ENCODE measurements around the gene C11orf21.

Gene C11orf21

DNA sequence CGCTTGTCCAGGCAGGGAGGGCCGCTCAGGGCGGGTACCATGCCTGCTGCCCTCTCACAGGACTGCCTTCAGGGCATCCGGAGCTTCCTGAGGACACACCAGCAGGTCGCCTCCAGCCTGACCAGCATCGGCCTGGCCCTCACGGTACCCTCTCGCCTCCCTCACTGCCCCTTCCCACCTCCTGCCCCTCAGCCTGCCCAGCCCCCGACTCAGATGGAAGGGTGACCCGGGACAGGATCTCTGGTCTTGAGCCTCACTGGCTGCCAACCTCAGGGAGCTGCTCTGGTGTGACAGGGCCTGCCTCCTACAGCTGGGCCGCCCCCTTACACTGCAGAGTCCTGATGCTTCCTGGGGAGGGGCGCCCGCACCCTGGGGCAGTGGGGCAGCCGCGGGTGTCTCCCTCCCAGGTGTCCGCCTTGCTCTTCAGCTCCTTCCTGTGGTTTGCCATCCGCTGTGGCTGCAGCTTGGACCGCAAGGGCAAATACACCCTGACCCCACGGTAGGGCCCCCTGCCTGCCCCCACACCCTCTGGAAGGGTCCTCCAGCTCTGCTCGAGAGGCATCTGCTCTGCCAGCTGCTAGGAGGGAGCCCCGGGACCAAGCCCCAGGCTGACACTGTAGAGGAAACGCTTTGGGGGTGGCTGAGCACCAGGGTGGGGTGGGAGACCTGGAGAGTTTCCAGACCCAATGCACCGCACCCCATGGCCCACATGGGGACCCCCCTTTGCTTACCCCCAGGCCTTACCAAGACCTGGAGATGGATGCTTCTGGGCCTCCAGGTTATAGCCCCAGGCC is 14.6 kb upstream of the C11orf21 start:
- CTCF ChIA-PET = interaction anchor here (1.1 to 1.5 kb wide), 2 partner anchors 10 to 12 kb away, joined by 3 to 7 read pairs; no protein-coding TSS in a partner anchor
- no peak overlapping the region for H3K4me3 Mint-ChIP-seq
- H3K9me3 Mint-ChIP-seq = no peaks in the 10 kb centered on the region
- no peaks in the 10 kb centered on the region for H3K36me3 Mint-ChIP-seq
- no peaks in the 10 kb centered on the region for H3K4me1 Mint-ChIP-seq
- H3K27ac Mint-ChIP-seq = no peak overlapping the region
- H3K27me3 Mint-ChIP-seq = peaks cover 28% of the 10 kb centered on the region
- DNase-seq = peak; percentile 20

DNA sequence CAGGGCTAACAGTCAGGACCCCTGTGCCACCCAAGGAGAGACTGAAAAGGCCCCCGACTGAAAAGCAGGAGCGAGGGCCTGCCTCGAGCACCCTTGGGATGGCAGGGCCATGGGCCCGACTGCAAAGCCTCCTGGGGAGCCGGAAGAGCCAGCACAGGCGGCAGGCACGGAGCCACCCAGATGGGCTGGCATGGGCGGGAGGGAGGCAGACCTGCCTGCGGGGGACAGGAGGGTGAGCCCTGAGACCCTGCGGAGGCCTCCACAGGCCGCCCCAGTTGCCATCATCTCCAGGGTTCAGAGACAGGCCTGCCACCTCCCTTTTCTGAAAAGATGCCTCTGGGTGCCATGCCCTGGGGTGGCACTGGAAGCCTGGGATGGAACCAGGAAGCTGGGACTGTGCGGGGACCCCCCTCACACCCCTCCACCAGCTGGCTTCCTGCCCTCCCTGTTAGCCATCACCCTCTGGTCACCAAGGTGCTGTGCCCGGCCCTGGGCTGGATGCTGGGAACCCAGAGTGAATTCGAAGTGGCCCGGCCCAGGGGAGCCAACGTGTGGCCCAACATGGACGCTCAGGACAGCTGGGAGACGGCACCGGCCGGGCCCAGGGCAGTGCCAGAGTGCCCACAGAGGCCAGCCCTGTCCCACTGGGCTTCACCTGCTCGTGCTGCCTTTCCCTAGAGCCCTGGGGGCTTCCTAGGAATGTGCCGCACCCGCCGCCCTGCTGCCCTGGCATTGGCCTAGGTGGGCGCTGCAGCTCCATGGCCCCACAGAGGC is 13.9 kb upstream of the C11orf21 start:
- Mint-ChIP-seq H3K4me3 (no peak overlapping the region), H3K9me3 (no peaks in the 10 kb centered on the region), H3K4me1 (no peaks in the 10 kb centered on the region), H3K36me3 (no peaks in the 10 kb centered on the region), H3K27me3 (peaks cover 20% of the 10 kb centered on the region), H3K27ac (no peak overlapping the region)
- DNase-seq = peak; percentile 20
- CTCF ChIA-PET = interaction anchor here (1.1 to 1.5 kb wide), 2 partner anchors 9 to 11 kb away, joined by 3 to 7 read pairs; no protein-coding TSS in a partner anchor

DNA sequence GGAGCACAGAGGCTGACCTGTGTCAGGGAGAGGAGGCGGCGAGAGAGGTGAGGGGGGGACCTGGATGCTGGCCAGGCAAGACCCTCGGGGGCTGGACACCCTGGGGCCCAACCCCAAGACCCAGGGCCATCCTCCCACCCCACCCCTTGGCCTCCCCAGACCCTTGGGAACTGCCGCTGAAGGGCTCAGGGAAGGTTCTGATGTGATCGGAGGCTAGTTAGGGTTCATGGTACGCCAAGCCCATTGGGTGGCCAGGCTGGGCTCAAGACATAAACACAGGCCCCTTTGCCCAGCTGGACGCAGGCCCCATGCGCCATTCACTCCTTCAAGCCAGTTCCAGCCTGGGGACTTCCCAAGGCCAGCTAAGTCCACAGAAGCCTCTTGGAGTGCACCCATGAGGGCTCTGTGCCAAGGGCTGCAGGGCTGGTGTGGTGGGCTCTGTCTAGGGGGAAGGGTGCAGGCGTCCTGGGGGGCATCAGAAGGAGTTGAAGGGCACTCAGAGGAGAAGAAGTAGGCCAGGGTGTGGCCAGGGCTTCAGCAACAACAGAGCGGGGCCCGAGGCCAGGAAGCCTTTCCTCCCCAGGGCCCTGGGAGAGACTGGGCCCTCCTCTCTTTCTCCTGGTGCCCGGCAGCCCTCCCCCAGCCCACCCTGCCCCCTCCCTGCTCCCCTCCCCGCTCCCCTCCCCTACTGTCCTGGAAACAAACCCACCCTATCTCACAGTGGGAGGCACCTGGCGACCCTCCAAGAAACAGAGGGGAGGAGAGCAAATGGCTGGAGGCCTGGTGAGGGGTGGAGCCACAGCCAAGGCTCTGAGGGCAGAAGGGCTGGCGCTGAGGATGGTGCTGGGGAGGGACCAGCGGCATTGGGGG is 13.0 kb upstream of the C11orf21 start:
- no peaks in the 10 kb centered on the region for H3K36me3 Mint-ChIP-seq
- H3K4me3 Mint-ChIP-seq = no peak overlapping the region
- H3K4me1 Mint-ChIP-seq = no peaks in the 10 kb centered on the region
- peaks cover 15% of the 10 kb centered on the region for H3K27me3 Mint-ChIP-seq
- H3K27ac Mint-ChIP-seq = no peak overlapping the region
- CTCF ChIA-PET = interaction anchor here (0.8 kb wide), 1 partner anchor 9 kb away, joined by 6 read pairs; no protein-coding TSS in a partner anchor
- no peaks in the 10 kb centered on the region for H3K9me3 Mint-ChIP-seq
- peak; percentile 17 for DNase-seq

DNA sequence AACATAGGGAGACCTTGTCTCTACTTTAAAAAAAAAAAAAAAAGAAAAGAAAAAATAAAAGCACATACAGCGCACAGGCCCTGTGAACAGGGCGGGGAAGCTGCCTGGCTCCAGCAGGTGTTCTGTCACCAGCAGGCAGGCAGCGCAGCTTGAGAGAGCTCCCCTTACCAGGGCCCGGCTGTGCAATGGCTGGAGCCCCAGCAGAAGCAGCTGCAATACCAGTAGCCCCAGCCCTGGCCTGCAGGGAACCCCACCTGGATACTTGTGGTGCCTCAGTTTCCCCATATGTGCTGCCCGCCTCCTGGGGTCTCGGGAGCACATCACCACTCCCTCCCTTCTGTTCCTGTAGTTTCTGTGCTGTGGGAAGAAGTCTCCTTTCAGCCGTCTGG is 12.4 kb upstream of the C11orf21 start:
- DNase-seq = peak; percentile 20
- CTCF ChIA-PET = interaction anchor here (0.8 kb wide), 1 partner anchor 8 kb away, joined by 6 read pairs; no protein-coding TSS in a partner anchor
- no peaks in the 10 kb centered on the region for H3K9me3 Mint-ChIP-seq
- no peaks in the 10 kb centered on the region for H3K36me3 Mint-ChIP-seq
- H3K27ac Mint-ChIP-seq = no peak overlapping the region
- peaks cover 15% of the 10 kb centered on the region for H3K27me3 Mint-ChIP-seq
- no peak overlapping the region for H3K4me3 Mint-ChIP-seq
- H3K4me1 Mint-ChIP-seq = no peaks in the 10 kb centered on the region

DNA sequence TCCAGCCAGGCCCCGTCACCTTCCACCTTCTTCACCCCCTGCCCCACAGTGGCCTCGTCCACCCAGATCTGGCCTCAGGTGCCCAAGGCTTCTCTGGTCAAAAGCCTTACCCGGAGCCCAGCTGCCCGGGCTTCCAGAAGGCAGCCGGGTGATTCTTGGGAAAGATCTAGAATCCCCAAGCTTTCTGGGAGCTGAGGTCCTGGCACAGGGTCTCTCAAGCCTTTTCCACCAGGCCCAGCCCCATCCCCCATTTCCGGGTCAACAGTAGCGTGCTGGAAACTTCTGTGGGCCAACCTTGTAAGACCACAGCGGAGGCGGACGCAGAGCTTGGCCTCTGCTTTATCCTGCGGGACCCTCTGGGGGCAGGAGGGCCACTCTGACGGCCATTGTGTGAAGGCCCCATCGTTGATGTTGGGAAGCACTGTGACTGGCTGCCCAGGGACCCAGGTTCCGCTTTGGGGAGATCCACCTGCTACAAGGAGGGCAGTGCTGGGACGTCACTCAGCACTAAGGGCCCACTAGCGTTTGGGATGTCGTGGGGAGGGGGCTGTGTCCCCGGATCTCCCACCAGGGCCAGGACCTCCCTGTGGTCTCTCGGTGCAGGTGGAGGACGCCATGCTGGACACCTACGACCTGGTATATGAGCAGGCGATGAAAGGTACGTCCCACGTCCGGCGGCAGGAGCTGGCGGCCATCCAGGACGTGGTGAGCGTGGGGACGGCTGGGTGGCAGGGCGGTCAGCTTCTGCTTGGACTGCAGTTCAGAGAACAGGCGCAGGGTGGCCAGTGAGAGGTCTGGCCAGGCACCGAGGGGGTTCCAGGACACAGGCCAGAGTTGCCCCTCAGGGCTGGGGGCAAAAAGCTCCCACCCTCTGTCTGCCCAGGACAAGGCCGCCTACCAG is 11.6 kb upstream of the C11orf21 start:
- Mint-ChIP-seq H3K36me3 (no peaks in the 10 kb centered on the region), H3K27me3 (peaks cover 15% of the 10 kb centered on the region), H3K4me1 (no peaks in the 10 kb centered on the region), H3K27ac (no peak overlapping the region), H3K9me3 (no peaks in the 10 kb centered on the region), H3K4me3 (no peak overlapping the region)
- DNase-seq = peak; percentile 17
- CTCF ChIA-PET = no interaction called here

DNA sequence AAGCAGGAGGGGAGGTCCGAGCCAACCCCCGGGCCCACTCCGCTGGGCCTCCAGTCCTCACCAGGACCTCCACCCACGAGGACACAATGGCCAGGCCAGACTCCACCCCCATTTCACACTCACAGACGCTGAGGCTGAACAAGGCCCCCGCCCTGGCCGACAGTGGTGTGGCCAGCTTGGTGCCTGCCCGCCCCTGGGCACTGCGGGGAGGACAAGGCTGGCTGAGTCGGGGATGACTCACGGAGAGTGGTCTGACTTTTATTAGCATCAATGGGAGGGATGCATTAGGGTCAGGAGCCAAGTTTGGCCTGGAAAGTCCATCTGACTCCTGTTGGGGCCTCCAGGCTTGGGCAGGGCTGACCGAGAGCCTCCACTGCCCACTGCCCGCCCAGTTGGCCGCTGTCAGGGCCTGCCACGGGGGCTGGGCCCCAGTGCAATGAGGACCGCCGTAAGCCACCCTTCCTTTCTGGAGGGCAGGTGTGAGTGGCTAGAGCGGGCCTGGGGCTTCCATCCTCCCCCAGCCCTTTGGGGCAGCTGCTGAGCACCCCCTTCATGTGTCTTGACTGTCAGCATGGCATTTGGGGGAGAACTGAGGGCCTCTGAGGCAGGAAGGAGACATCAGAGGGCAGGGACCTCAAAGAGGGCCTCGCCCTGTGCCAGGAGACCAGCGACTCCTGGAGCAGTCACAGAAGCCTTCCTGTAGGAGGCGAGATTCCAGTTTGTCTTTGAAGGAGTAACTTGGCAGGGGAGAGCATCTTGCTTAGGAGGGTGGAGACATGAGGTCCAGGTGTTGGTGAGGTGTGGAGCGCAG is 10.7 kb upstream of the C11orf21 start:
- no peak overlapping the region for H3K4me3 Mint-ChIP-seq
- CTCF ChIA-PET = interaction anchor here (1.0 kb wide), 1 partner anchor 221 kb away, joined by 3 read pairs; no protein-coding TSS in a partner anchor
- peak overlapping the region; percentile 49 for H3K27ac Mint-ChIP-seq
- peaks cover 3% of the 10 kb centered on the region for H3K4me1 Mint-ChIP-seq
- peaks cover 1% of the 10 kb centered on the region for H3K36me3 Mint-ChIP-seq
- no peaks in the 10 kb centered on the region for H3K9me3 Mint-ChIP-seq
- peaks cover 9% of the 10 kb centered on the region for H3K27me3 Mint-ChIP-seq
- DNase-seq = peak; percentile 16

DNA sequence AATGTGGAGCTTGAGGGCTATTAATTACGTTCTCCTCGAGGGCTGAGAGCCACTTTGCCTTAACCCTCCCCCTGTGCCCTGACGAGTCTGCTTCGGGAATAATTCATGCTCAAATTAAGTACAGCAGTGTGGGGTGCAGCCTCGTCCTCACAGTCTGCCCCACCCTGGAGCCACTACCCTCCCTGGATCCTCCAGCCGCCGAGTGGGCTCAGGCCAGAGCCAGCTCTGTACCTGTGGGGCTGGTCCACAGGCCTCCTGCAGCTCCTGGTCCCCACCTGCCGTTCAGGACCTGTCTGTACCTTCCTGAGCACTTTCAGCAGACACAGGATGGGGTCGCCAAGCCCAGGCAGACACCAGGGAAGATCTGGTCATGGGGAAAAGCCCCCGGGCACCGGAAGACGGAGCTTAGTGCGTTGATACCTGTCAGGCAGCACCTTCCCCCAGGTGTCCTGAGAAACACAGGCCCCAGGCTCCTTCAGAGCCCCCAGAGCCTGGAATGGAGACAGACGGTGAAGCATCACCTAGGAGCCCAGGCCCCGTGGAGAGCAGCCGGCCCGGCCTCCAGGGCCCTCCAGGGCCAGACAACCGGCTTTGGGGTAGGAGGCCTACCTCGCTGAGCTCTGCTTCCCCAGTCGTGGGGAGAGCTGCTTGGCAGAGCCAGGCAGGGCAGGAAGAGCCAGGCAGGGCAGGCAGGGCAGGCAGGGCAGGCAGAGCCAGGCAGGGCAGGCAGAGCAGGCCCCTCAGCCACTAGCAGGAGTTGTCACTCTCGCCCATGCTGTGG is 9.8 kb upstream of the C11orf21 start:
- H3K9me3 Mint-ChIP-seq = no peaks in the 10 kb centered on the region
- H3K27ac Mint-ChIP-seq = no peak overlapping the region
- peaks cover 4% of the 10 kb centered on the region for H3K27me3 Mint-ChIP-seq
- H3K36me3 Mint-ChIP-seq = peaks cover 1% of the 10 kb centered on the region
- peaks cover 8% of the 10 kb centered on the region for H3K4me1 Mint-ChIP-seq
- CTCF ChIA-PET = interaction anchor here (1.0 kb wide), 1 partner anchor 221 kb away, joined by 3 read pairs; no protein-coding TSS in a partner anchor
- peak; percentile 8 for DNase-seq
- no peak overlapping the region for H3K4me3 Mint-ChIP-seq

DNA sequence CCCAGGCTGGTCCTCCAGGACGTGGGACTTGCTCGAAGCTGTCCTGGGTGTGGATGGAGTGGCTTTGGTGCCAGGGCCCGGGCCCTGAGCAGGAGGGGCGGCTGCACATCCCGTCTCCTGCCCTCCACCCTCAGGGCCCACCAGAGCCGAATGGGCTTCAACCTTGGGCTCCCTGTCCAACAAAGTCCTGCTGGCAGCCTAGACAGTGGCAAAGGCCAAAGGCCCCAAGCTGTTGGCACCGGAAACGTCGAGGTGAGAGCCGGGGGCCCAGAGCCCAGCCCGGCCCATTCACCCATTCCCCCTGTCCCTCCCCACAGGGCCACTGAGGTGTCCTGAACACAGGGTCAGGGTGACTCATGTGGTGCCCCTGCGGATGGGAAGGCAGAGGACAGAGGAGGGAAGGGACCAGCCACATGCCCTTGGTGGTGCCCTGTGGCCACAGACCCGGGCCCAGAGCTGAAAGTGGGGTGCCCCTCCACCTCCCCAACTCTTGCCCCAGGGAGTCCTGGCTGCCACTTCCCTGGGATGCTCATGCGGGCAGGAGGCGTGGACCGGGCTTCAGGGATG is 9.2 kb upstream of the C11orf21 start:
- no peak overlapping the region for H3K27ac Mint-ChIP-seq
- H3K4me1 Mint-ChIP-seq = peaks cover 14% of the 10 kb centered on the region
- peaks cover 4% of the 10 kb centered on the region for H3K27me3 Mint-ChIP-seq
- H3K9me3 Mint-ChIP-seq = no peaks in the 10 kb centered on the region
- H3K4me3 Mint-ChIP-seq = no peak overlapping the region
- CTCF ChIA-PET = interaction anchor here (0.9 to 2.6 kb wide), 3 partner anchors 109 to 222 kb away, joined by 3 to 16 read pairs (median 3); no protein-coding TSS in a partner anchor
- peak; percentile 18 for DNase-seq
- peaks cover 1% of the 10 kb centered on the region for H3K36me3 Mint-ChIP-seq

DNA sequence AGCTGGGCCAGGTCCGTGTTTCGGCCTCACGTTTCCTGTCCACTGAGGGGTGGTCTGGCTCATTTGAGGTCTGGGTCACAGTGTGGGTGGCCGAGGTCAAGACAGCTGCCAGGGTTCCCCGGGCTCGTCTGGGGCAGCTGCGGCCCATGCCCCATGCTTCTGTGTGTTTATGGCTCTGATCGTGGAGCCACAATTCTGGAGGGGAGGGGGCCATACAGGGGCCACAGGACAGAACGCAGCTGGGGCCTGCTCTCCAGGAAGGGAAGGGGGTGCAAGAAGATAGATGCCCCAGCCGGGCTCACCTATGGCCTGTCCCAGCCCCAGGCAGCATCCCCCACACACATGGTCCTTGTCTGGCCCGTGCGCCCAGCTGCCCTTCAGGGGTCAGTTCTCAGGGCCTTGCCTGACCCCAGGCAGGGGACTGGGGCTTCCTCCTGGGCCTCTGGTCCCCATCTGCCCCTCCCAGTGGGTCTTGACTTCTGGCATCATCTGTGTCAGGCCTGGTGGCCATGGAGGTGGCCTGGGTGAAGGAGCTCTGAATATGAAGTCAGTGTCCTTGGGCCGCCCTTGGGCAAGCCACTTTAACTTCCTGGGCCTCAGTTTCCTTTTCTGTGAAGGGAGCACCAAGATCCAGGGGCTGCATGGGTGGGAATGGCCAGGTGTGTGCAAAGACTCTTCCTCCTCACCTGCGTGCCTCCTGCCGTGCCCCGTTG is 8.5 kb upstream of the C11orf21 start:
- Mint-ChIP-seq H3K4me3 (no peak overlapping the region), H3K36me3 (peaks cover 1% of the 10 kb centered on the region), H3K9me3 (no peaks in the 10 kb centered on the region), H3K27me3 (peaks cover 4% of the 10 kb centered on the region), H3K27ac (no peak overlapping the region), H3K4me1 (peaks cover 21% of the 10 kb centered on the region)
- CTCF ChIA-PET = interaction anchor here (0.9 to 2.6 kb wide), 4 partner anchors 9 to 124 kb away, joined by 3 to 16 read pairs (median 3); partner anchors contain the start of genes C11orf21 and TSPAN32
- DNase-seq = peak; percentile 13

DNA sequence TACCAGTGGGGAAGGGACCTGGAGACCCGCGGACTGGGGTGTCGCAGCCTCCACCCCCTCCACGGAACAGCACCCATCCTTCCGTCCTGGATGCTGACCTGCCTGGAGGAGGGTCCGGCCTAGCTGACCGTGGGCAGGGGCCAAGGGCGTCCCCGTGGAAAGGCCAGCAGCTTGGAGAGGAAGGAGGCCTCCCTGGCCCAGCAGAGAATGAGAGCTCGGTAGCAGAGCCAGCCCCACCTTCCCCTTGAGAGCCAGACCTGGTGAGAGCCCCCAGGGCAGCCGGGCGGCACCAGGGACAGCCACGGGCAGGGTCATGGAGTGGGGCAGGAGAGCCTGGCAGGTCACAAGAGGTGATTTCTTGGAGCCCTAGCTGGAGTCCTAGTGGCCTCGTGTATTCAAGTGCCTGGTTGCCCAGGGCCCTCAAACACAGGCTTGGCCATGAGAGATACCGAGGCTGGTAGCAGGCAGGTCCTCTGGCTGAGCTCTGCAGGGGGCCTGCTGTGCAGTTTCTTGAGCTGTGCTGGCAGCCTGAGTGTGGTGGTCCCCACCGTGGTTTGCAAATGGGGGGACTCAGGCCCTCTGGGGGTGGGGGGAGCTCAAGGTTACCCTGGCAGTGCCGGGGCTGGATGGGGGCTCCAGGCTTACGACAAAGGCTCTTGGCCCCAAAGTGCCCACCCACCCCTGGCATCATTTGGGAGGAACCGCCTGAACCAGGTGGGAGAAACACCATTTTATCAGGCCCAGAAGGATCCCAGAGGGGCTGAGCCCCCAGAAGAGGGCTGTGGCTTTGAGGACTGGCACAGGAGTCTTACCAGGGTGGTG is 7.7 kb upstream of the C11orf21 start:
- H3K36me3 Mint-ChIP-seq = peaks cover 4% of the 10 kb centered on the region
- no peaks in the 10 kb centered on the region for H3K27me3 Mint-ChIP-seq
- no peak overlapping the region for H3K27ac Mint-ChIP-seq
- H3K4me1 Mint-ChIP-seq = peaks cover 27% of the 10 kb centered on the region
- CTCF ChIA-PET = interaction anchor here (0.9 to 2.6 kb wide), 3 partner anchors 8 to 118 kb away, joined by 3 to 16 read pairs (median 3); partner anchors contain the start of genes C11orf21 and TSPAN32
- H3K9me3 Mint-ChIP-seq = no peaks in the 10 kb centered on the region
- H3K4me3 Mint-ChIP-seq = no peak overlapping the region
- DNase-seq = peak; percentile 19
